ENCODE results near the gene HLTF.
A peak's percentile ranks its signal among the peaks of the same experiment; 100 is the strongest.
"Not testable (repeated sequence)": the region's sequence is repeated elsewhere in the genome, so short reads cannot be mapped to it uniquely, and the experiment has no call there.

Gene HLTF

GRCh38 chr3:149015393-149015792 is 70.9 kb downstream of the HLTF start:
- DNase-seq = peak; percentile 46

- no peak for DNase-seq
These were observed 72.6 kb downstream of the HLTF start for GRCh38 chr3:149013726-149014125.

- DNase-seq = no peak
These were observed 74.7 kb downstream of the HLTF start for GRCh38 chr3:149011676-149012075.

- no peak for DNase-seq
These were observed 75.4 kb downstream of the HLTF start for GRCh38 chr3:149010966-149011365.

- DNase-seq = no peak
These were observed 75.8 kb downstream of the HLTF start for GRCh38 chr3:149010504-149010951.

GRCh38 chr3:149009732-149010131 is 76.6 kb downstream of the HLTF start:
- no peak for DNase-seq

GRCh38 chr3:149007567-149008257 is 78.6 kb downstream of the HLTF start:
- DNase-seq = no peak

- DNase-seq = peak; percentile 74
These were observed 80.9 kb downstream of the HLTF start for GRCh38 chr3:149005416-149005815.

GRCh38 chr3:149004622-149005021 is 81.7 kb downstream of the HLTF start:
- no peak for DNase-seq

GRCh38 chr3:149003653-149004305 is 82.6 kb downstream of the HLTF start:
- no peak for DNase-seq

GRCh38 chr3:149001727-149002126 is 84.6 kb downstream of the HLTF start:
- no peak for DNase-seq

GRCh38 chr3:149000206-149000745 is 86.1 kb downstream of the HLTF start:
- no peak for DNase-seq

- DNase-seq = peak; percentile 29
These were observed 86.5 kb downstream of the HLTF start for GRCh38 chr3:148999806-149000205.

- DNase-seq = peak; percentile 26
These were observed 87.5 kb downstream of the HLTF start for GRCh38 chr3:148998715-148999423.

GRCh38 chr3:148998297-148998696 is 88.0 kb downstream of the HLTF start:
- DNase-seq = no peak

- DNase-seq = no peak
These were observed 88.7 kb downstream of the HLTF start for GRCh38 chr3:148997623-148998022.

- DNase-seq = no peak
These were observed 93.6 kb downstream of the HLTF start for GRCh38 chr3:148992635-148993255.

GRCh38 chr3:148992027-148992634 is 94.2 kb downstream of the HLTF start:
- DNase-seq = peak; percentile 25

GRCh38 chr3:148991219-148992026 is 94.9 kb downstream of the HLTF start, which contains the start of gene GYG1:
Gene GYG1, plus strand, starts transcription at chr3:148991540. Its CDS starts 101 bp downstream, at chr3:148991641.
- peak; percentile 77 for DNase-seq

- DNase-seq = no peak
These were observed 96.1 kb downstream of the HLTF start for GRCh38 chr3:148990236-148990635.

GRCh38 chr3:148987551-148987950 is 98.8 kb downstream of the HLTF start:
- not testable (repeated sequence) for DNase-seq

- no peak for DNase-seq
These were observed 105.1 kb downstream of the HLTF start for GRCh38 chr3:148981273-148981672.

All from fibroblast of upper back skin (primary cell).